ENCODE data around the gene ZEB2. TPM values are rescaled to one million over a fixed set of nuclear protein-coding genes. Genes with fewer than 3 reads are reported as not detected.

ZEB2 gene
- total RNA-seq, 1 donor from 2014 or later, result 267 TPM

DNA sequence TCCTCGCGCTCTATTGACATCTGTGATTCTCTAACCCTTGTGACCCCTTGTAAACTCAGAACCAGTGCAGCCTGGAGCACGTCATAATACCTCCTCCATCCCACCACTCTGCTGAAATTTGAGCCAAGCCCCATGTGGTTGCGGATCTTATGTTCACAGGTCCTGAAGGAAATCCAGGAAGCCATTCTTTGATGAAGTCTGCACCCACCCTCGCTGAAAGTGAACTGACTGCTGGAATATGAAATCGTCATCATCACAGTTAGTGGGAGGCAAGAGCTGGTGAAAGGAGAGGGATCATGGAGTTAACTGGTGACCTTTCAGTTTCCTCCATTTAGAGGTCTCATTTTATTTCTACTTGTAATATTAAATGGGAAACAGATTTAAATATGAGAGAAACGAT is 21.6 kb downstream of the ZEB2 start:
- DNase-seq (ENCODE audit: low spot score in 2 of 2) (no peak), FAIRE-seq (no peak)

DNA sequence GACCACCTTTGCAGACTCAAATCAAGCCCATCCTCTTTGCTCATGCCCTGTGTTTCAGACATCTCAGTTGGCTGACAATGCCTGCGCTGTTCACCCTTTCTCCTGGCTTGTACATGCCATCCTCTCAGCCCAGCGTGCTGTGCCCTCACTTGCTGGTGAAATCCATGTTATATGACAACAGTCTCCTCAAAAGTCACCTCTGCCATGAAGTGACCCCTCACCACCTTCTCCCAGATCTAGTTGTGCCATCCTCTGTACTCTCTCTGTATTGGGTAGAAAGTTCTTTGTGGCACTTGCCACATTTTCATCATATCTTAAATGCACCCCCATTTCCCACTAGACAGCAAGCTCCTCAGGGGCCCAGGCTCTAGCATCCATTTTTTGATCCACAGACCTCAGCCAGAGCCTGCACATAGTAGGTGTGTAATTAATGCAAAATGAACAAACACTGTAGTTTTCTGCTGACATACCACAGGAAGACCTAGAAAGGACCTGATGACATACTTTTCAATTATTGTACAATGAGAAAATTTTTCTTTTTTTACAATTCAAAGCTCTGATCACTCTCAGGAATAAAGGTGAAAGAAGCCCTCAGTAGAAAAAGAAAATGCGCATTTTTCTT is 22.8 kb downstream of the ZEB2 start:
- no peak for FAIRE-seq
- DNase-seq (ENCODE audit: low spot score in 2 of 2), result no peak

DNA sequence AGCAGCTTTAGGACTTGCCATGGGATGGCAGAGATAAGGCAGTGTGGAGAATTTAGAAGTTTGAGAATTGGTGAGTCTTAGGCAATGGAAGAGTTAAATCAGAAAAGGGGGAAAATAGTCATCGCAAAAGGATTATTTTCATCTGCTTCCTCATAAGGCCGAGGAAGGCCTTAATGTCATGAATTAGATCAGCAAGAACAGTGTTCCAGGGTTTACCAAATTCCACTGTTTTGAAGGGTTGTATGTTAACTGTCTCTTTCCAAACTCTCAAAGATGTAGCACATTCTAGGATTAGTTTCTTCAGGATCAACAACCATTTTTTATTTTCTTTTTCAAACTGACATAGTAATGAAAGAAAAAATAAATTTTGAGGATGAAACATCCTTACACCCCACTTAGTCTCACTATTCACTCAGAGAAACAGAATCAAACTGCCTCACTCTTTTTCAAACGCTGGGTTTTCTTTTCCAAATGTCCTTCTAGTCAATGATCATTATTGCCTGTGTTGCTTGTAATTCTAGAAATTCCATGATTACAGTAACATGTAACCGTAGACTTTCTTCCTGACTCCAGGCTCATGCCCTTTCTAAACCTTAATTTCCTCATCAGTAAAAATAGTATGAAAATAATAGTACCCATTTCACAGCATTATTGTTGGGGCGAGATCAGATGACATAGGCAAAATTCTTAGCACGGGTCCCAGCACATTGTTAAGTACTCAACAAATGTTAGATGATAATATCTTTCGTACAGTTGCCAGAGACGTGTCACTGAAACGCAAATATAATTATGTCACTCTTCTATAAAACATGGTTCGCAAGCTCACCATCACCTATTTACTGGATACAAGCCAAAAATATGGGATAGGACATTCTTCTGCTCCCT is 23.6 kb downstream of the ZEB2 start:
- no peak for DNase-seq (ENCODE audit: low spot score in 2 of 2)
- FAIRE-seq, result no peak

DNA sequence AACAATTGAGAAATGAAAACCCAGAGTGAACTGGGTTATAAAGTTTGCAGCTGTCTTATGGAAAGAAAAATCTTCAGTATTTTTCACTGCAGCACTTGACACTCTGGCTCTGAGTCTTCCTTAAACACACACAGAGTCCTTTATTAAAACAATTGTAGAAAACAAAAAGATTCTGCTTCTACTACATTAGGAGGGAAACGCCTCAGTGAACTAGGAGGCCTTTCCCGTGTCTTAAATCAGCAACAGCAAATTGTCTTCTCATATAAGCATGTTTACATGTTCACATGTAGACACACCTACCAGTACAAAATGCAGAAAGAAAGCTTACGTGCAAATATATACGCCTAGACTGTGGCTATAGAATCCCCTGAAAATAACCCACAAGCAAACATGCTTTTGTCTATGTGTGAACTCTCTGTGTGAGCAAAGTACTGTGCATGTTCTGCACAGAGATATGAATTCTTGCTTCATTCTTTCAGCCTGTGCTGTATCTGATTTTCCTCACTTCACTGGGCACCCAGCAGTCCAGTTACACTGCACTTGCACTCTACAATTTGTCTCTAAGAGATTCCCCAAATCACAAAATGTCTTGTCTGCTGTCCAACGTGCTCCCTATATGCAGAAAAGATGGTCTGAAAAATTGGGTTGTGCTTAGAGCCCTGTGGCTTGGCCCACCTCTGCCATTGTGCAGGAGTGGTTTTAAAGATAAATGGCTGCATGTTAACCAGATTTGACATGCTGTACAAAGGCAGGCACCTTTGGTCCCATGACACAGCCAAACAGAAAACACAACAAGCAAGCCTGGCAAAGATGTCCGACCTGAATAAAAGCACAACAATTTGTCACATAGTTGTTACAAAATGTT is 24.5 kb downstream of the ZEB2 start:
- DNase-seq (ENCODE audit: low spot score in 2 of 2) (no peak), FAIRE-seq (no peak)

DNA sequence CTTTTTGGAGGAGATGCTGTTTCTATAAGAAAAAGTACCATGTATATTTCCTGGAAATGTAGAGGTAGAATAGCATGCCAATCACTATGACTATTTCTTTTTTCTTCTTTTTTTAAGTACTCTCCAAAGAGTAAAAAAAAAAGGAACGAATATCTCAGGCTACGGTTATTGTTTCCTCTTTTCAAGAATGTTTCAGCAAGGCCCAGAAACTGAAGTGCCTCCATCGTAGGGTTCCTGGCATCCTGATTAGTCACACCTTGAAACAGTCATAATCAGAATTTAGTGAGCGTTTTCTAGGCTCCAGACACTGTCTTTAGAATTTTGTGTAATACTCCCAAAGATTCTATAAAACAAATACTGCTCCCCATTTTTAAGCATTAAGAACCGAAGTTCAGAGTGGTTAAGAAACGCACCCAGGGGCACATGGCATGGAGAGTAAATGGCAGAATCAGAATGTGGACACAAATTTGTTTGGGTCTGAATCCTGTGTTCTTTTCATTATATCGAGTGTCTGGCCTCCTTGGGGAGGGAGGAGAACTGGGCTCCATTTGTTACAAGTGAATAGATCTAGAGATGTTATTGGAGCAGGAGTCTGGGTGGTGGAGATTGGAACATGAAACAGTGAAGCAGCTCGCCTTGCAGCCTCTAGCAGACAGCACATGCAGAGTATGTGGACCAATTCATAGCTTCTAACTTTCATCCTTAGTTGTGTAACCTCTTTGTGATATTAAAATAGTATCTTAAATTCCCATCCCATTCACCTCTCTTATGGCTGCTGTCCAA is 26.7 kb downstream of the ZEB2 start:
- DNase-seq (ENCODE audit: low spot score in 2 of 2) (no peak), FAIRE-seq (no peak)

DNA sequence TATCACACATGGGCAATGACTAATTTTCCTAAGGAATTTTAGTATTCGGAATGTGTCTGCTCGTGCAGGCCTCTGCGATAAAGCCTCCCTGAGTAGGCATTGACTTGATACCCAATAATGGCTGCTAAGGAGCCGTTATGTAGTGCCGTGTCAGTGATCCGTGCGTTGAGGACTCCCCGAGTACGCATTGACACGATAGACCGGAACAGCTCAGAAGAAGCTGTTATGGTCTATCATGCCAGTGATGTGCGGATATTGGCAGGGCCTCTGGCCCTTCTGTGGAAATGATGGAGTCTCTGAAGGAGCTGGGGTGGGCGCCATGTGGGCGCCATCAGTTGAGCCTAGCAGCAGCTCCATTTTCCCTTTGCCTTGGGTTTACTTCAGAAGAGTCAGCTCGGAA is 29.1 kb downstream of the ZEB2 start:
- FAIRE-seq, result no peak
- DNase-seq (ENCODE audit: low spot score in 2 of 2), result no peak

DNA sequence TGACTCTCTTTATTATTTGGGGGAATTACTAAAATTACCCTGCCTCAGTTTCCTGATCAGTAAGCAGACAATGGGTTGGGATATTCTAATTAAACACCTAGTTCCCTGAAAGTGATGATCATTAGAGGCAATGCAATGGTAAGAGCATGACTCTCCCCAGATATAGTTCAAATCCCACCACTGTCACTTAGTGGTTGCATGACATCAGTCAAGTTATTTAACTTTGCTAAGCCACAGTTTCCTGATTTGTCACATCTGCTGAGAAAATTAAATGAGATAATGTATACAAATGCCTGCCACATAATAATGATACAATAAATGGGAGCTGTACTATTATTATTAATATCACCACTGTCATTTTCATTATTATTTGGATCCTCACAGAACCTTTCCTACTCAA is 29.9 kb downstream of the ZEB2 start:
- FAIRE-seq (no peak), DNase-seq (ENCODE audit: low spot score in 2 of 2) (no peak)

DNA sequence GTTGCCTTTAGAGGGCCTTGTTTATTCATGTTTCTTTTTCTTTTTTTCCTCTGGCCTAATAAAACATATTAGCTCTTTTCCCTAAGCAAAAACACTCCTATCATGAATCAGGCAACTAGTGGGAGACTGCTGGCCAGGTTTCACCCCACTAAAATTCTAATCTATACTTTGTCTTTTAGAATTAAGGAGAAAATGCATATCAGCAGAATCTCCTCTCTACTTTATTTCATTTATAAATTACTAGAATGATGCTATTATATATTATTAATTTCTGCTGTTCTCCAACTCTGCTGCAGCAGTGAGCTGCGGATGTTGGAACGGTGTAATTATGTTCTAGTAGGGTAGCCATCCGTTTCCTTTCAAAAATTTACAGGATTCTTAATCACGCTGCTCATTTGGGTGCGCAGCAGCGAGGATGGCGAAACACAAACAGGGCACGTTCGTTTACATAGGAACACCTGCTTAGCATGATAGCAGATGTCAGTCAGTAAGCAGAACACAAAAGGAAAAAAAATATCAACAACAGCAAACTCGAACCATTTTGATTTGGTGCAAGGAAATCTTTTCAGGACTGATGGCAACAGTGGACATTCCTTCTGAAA is 30.5 kb downstream of the ZEB2 start:
- FAIRE-seq (no peak), DNase-seq (ENCODE audit: low spot score in 2 of 2) (no peak)

DNA sequence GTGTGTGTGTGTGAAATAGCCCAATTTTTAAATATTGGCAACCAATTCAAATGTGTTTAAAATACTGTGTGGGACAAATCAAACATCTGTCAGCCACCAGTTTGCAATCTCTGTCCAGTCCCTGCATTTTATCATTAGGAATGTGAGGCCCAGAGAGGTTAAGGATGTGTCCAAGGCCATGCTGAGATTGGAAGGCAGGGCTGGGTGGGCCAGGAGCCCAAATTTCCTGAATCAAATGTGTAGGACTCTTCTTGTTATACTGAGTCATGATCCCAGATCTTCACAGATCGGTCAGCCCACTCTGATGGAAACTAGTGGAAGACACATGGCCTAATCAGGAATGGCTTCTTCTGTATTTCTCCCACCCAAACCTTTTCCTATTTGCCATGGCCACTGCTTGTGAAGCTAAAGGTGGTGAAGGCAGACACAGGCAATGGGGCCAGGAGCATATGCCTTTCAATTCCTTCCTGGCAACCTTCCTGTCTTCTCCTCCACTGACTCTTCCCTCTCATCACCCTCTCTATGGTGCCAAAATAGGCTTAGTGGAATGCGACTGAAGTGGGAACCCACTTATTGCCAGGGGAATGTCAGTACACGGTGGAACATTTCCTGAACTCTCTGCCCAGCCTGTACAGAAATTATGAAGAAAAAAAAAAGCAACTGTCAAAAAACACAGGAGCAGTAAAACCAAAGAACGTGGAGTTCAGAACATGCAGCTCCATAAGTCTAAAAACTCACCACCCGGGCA is 35.5 kb downstream of the ZEB2 start:
- FAIRE-seq (no peak), DNase-seq (ENCODE audit: low spot score in 2 of 2) (no peak)

DNA sequence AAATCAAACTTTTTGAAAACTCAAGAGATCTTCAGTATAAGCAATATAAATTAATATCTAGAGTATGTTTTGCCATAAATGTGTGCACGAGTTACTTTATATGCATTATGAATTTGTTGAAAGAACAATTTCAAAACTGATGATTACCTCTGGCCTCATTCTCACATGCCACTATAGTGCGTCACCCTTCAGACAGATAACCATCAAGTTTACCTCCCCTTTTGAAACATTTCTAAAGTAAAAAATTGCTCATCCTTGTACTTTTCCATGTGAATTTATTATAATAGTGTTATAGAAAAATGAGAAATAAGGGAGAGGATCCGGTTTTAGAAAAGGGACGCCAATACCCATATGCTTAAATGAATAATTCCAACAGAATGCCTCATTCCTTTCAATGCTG is 38.3 kb downstream of the ZEB2 start:
- FAIRE-seq, result no peak

DNA sequence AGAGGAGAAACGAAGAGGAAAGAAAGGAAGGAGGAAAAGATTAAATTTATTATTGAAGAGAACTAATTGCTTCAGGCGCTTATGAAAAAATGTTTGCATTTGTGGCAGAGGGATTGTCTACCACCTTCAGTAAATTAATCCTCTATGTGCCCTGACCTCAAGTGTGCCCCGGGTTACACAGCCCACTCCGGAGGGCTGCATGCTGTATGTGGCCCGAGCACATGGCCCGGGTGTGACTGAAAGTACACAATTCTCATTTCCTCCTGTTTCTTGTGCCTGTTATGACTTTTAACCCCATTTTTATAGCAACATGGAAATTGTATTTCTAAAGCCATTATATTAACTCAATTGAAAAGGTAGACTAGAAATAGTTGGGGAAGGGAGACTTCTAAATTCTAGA is 38.8 kb downstream of the ZEB2 start:
- DNase-seq (ENCODE audit: low spot score in 2 of 2), result no peak
- FAIRE-seq, result no peak

More for the DNA sequence above, 38.3 kb downstream of the ZEB2 start:
- no peak for DNase-seq (ENCODE audit: low spot score in 2 of 2)

DNA sequence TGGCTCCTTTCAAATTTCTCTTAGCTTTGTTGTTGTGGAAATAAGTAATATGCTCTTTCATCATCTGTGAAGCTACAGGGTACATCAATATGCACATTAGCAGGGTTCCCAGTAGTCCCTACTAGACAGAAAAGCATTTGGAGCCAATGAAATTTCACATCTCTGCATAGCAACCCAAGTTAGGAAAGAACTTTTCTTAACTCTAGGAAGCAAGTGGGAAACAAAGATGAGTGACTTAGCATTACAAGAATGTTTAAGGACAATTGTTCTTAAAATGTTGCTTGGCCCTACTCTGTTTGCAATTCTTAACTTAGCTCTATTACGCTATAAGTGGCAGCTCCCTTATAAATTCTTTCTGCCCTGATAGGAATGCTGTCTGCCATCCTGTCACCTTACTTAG is 39.6 kb downstream of the ZEB2 start:
- DNase-seq (ENCODE audit: low spot score in 2 of 2) (no peak), FAIRE-seq (no peak)

DNA sequence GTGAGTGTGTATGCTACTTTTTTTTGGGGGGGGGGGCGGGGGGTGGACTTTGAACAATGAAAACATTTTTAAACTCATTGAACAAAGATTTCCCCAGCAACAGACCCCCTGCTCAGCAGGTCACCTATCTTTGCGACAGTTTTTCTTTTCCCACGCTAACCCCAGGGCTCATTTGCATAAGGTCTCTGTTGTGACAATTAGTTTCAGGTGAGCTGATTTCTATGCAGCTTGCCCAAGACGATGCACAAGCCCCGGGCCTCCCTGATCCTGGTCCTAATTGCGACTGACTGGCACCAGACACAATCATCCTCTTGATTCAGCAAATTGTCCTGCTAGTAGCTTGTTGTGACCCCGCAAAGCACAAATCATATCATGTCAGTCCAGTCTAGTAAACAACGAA is 40.3 kb downstream of the ZEB2 start:
- no peak for DNase-seq (ENCODE audit: low spot score in 2 of 2)
- no peak for FAIRE-seq

DNA sequence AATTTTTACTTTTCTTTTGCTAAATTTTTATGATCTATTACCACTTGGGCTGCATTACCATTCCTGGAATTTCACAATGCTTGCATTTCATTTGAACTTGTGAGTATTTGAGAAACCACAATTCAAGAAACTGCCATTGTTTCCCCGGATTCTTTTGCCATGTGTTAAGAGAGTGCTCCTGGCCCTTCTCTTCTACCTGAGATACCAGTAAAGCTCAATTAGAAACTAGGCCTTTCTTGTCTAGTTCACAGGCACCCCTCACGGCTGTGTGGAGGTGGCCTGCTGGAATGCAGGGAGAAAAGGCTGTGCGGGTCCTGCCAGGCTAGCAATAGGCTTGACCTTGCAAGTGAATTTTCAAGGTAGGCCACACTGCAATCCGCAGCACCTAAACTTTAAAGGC is 40.8 kb downstream of the ZEB2 start:
- FAIRE-seq (no peak), DNase-seq (ENCODE audit: low spot score in 2 of 2) (no peak)

DNA sequence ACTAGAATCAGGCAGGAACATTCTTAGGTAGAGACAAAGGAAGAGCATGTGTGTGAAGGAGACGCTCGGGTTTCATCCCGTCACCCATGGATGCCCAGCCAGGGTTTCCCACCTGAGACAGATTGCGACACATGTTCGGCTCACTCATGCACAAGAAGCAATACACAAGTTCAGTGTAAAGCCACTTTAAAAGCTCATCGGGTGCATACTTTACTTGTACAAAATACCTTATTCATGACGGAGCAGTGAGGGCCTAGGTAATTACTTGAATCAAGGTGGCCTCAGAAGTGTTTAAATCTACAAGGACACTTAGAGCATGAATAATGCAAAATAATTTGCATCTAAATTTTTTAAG is 42.0 kb downstream of the ZEB2 start:
- DNase-seq (ENCODE audit: low spot score in 2 of 2), result no peak
- no peak for FAIRE-seq

DNA sequence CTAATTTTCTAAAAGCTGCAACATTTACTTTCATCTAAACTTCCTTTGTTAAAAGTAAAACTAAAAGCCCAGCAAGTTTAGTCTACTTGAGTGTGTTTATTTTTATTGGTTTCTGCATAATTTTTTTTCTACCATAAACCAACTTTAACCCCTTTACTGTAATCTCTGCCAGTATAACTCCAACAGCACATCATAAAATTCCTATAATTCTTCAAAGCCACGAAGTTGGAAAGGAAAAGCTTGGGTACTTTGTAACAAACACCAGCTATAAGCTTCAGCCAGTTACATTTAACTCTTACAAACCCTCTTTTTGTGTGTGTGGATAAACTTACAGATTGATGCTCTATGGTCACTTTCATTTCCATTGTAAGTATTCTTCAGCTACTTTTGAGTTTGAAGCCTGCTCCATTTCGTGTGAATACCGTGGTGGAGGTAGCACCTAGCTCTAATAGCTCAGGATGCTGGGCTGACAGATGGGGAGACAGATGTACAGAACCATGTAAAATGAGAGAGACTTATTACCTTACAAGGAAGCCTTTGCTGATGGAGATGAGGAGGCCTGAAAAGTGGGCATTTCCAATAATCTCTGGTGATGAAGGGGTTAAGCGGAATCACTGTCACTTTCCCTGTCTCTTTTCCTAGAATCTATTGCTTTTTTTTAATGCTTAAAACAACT is 42.5 kb downstream of the ZEB2 start:
- FAIRE-seq (no peak), DNase-seq (ENCODE audit: low spot score in 2 of 2) (no peak)

DNA sequence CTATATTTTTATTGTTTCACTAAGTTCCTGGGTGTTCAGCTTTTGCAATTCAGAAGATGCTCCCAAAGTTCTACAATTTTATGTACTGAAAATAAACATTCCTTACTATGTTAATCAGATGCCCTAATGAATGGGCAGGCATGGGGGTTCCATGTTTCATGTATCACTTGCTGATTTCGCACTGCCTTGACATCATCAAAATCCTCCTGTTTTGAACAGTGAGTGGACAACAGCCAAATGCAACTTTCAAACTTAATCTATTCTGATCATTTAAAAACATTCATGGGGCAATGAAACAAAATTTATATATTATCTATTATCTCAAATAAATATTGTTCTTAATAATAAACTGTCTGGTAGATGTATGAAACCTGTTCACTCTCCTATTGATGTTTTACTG is 43.2 kb downstream of the ZEB2 start:
- FAIRE-seq, result no peak

DNA sequence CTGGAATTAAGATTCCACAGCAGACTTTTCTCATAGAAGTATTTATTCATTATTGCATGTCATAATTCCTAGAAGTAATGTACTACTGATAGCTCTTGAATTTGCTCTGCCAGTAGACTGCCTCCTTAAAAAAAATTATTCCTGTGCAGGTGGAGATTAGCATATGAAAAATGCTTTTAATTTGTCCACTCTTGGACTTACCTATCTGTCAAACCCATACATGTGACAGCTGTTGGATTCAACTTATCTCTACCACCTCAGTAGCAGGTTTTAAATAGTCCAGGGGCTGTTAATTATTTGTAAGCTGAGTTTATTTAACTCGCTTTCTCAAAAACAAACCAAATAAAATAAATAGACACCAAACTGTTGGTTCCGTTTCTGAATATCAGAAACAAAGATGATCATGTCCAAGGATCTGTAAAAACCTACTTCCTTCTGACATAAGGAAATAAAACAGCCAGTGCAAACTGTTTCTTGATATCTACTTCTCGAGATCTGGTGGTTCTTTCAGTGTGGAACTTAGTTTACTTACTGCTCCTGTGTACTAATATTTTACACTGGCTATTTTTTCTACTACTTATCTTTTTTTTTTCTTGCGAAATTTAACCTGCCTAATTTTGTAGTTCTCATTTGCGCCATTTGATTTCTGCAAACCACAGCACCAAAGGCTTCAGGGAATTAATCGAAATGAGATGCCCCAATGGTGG is 44.2 kb downstream of the ZEB2 start:
- FAIRE-seq, result no peak

More for the DNA sequence above, 43.2 kb downstream of the ZEB2 start:
- DNase-seq (ENCODE audit: low spot score in 2 of 2), result no peak

More for the DNA sequence above, 44.2 kb downstream of the ZEB2 start:
- DNase-seq (ENCODE audit: low spot score in 2 of 2), result no peak
